Neural cell (in vitro differentiated cells): ENCODE results near the gene RABGAP1L. TPM values are rescaled to one million over a fixed set of nuclear protein-coding genes. Genes with fewer than 3 reads are reported as not detected.

Experiments
- H2AFZ ChIP-seq: fragments of 200-600, 300-800 bp; sonication (generic), shearing (Covaris generic); 2 replicates; pipeline ENCODE4 v1.6.0; 2014; ENCODE audit warnings: low read depth, mild to moderate bottlenecking, antibody characterized with exemption, low read length, moderate library complexity
- H3F3A ChIP-seq: fragments of 200-600 bp; shearing (Covaris generic); 2 replicates; pipeline ENCODE4 v1.6.1; 2016; ENCODE audit warnings: mild to moderate bottlenecking, moderate library complexity, mixed read lengths, antibody characterized with exemption, low read length; ENCODE audit not compliant: insufficient read depth, poor library complexity, severe bottlenecking
- H3K27ac ChIP-seq: fragments of 200-600, 300-800 bp; sonication (generic), shearing (Covaris generic); 2 replicates; pipeline ENCODE4 v1.5.1; 2014; ENCODE audit warnings: mild to moderate bottlenecking, low read length, moderate library complexity
- H3K27me3 ChIP-seq: fragments of 300-800, 200-600 bp; sonication (generic), shearing (Covaris generic); 2 replicates; pipeline ENCODE4 v1.6.0; 2014; ENCODE audit warnings: mild to moderate bottlenecking, low read depth, low read length, moderate library complexity; ENCODE audit not compliant: insufficient read depth
- H3K36me3 ChIP-seq: fragments of 300-800, 200-600 bp; sonication (generic), shearing (Covaris generic); 2 replicates; pipeline ENCODE4 v1.5.1; 2014; ENCODE audit warnings: mild to moderate bottlenecking, antibody characterized with exemption, low read length, moderate library complexity; ENCODE audit not compliant: insufficient read depth
- H3K4me2 ChIP-seq: fragments of 300-800, 200-600 bp; sonication (generic), shearing (Covaris generic); 2 replicates; pipeline ENCODE4 v1.6.0; 2014; ENCODE audit warnings: mild to moderate bottlenecking, low read length
- H3K4me3 ChIP-seq: fragments of 300-800, 200-600 bp; sonication (generic), shearing (Covaris generic); 2 replicates; pipeline ENCODE4 v1.5.1; 2014; ENCODE audit warnings: mild to moderate bottlenecking, low read length, moderate library complexity
- H3K79me2 ChIP-seq: fragments of 200-600 bp; shearing (Covaris generic); replicated peaks from 2 replicates; pipeline ENCODE4 v1.6.0; 2014; ENCODE audit warnings: mild to moderate bottlenecking, low read length, moderate library complexity; ENCODE audit not compliant: insufficient read depth
- H3K9ac ChIP-seq: fragments of 300-800, 200-600 bp; sonication (generic), shearing (Covaris generic); 2 replicates; pipeline ENCODE4 v1.6.1; 2016; ENCODE audit warnings: mild to moderate bottlenecking, low read length, mixed read lengths
- H3K9me2 ChIP-seq: fragments of 200-600 bp; shearing (Covaris generic); 2 replicates; pipeline ENCODE4 v1.6.1; 2016; ENCODE audit warnings: mild to moderate bottlenecking, low read length, mixed read lengths; ENCODE audit not compliant: insufficient read depth
- H3K9me3 ChIP-seq: fragments of 200-600, 300-800 bp; sonication (generic), shearing (Covaris generic); 2 replicates; pipeline ENCODE4 v1.6.1; 2016; ENCODE audit warnings: mild to moderate bottlenecking, mixed run types, low read length, moderate library complexity, mixed read lengths
- H4K20me1 ChIP-seq: fragments of 200-600 bp; shearing (Covaris generic); 2 replicates; pipeline ENCODE4 v1.6.1; 2016; ENCODE audit warnings: mild to moderate bottlenecking, mixed run types; ENCODE audit not compliant: insufficient read depth
- CTCF ChIP-seq: fragments of 450-650 bp; IDR thresholded peaks from 2 replicates; pipeline ENCODE4 v1.5.1; 2014; ENCODE audit warnings: antibody characterized with exemption, mild to moderate bottlenecking, moderate library complexity; ENCODE audit not compliant: poor library complexity, severe bottlenecking
- EP300 ChIP-seq: fragments of 450-650 bp; conservative IDR thresholded peaks from 2 replicates; pipeline ENCODE4 v1.6.1; 2014; ENCODE audit warnings: antibody characterized with exemption, mild to moderate bottlenecking, moderate library complexity; ENCODE audit not compliant: poor library complexity, severe bottlenecking
- EZH2 ChIP-seq: fragments of 200-600, 300-800 bp; shearing (Covaris generic), sonication (generic); IDR thresholded peaks from 2 replicates; pipeline ENCODE4 v1.6.1; 2014; ENCODE audit warnings: antibody characterized with exemption, low read length, borderline replicate concordance, mild to moderate bottlenecking; ENCODE audit not compliant: insufficient read depth, poor library complexity, severe bottlenecking
- MXI1 ChIP-seq: fragments of 450-650 bp; conservative IDR thresholded peaks from 2 replicates; pipeline ENCODE4 v1.6.1; 2014; ENCODE audit warnings: antibody characterized with exemption, mild to moderate bottlenecking; ENCODE audit not compliant: poor library complexity, severe bottlenecking
- POLR2AphosphoS5 ChIP-seq: IDR thresholded peaks from 2 replicates; pipeline ENCODE4 v1.6.1; 2012
- RAD21 ChIP-seq: fragments of 450-650 bp; conservative IDR thresholded peaks from 2 replicates; pipeline ENCODE4 v1.6.1; 2014; ENCODE audit warnings: antibody characterized with exemption, mild to moderate bottlenecking, moderate library complexity
- REST ChIP-seq: IDR thresholded peaks from 2 replicates; pipeline ENCODE4 v1.6.1; 2012; ENCODE audit warnings: borderline replicate concordance
- SMC3 ChIP-seq: fragments of 450-650 bp; conservative IDR thresholded peaks from 2 replicates; pipeline ENCODE4 v1.6.1; 2014; ENCODE audit warnings: antibody characterized with exemption, mild to moderate bottlenecking, moderate library complexity; ENCODE audit not compliant: poor library complexity
- TAF1 ChIP-seq: IDR thresholded peaks from 2 replicates; pipeline ENCODE4 v1.6.1; 2012; ENCODE audit warnings: low read depth
- polyA plus RNA-seq: library from polyadenylated mRNA; depleted of rRNA; stranded (reverse); fragments of >200 nt; gene quantifications from 2 replicates; pipeline ENCODE4 v1.2.3, GENCODE V29; 2014

Gene RABGAP1L
- polyA plus RNA-seq, 1 donor from 2014 or later: 32.2 TPM

GRCh38 chr1:174296309-174296708 lies 137.0 kb downstream of the RABGAP1L start:
- H3K9ac ChIP-seq: no peak overlapping the region
- H3K9me3 ChIP-seq: no peaks in the 10 kb centered on the region
- no peak overlapping the region for H3K27ac ChIP-seq
- no peaks in the 10 kb centered on the region for H3F3A ChIP-seq
- H3K27me3 ChIP-seq: no peaks in the 10 kb centered on the region
- no peak overlapping the region for H2AFZ ChIP-seq
- no peaks in the 10 kb centered on the region for H3K36me3 ChIP-seq
- H3K4me2 ChIP-seq: no peak overlapping the region
- TF ChIP-seq POLR2AphosphoS5: no peak
- TF ChIP-seq EZH2: no peak
- no peak for TF ChIP-seq MXI1
- no peak for TF ChIP-seq CTCF
- TF ChIP-seq SMC3: no peak
- no peak for TF ChIP-seq EP300
- TF ChIP-seq REST: no peak
- no peak for TF ChIP-seq TAF1
- no peak for TF ChIP-seq RAD21
- H3K79me2 ChIP-seq: no peaks in the 10 kb centered on the region
- H3K4me3 ChIP-seq: no peak overlapping the region
- no peaks in the 10 kb centered on the region for H3K9me2 ChIP-seq
- peaks cover 4% of the 10 kb centered on the region for H4K20me1 ChIP-seq

- Histone ChIP-seq H2AFZ (no peak overlapping the region), H3K27me3 (no peaks in the 10 kb centered on the region), H3K36me3 (no peaks in the 10 kb centered on the region), H3K27ac (no peak overlapping the region), H3K4me2 (no peak overlapping the region), H3K9me3 (no peaks in the 10 kb centered on the region), H4K20me1 (peaks cover 4% of the 10 kb centered on the region), H3K4me3 (no peak overlapping the region), H3K79me2 (no peaks in the 10 kb centered on the region), H3F3A (no peaks in the 10 kb centered on the region), H3K9ac (no peak overlapping the region), H3K9me2 (no peaks in the 10 kb centered on the region)
- TF ChIP-seq EZH2: no peak
- TF ChIP-seq REST: no peak
- TF ChIP-seq CTCF: no peak
- no peak for TF ChIP-seq POLR2AphosphoS5
- no peak for TF ChIP-seq SMC3
- no peak for TF ChIP-seq MXI1
- no peak for TF ChIP-seq TAF1
- TF ChIP-seq RAD21: no peak
- TF ChIP-seq EP300: no peak
These were observed 138.0 kb downstream of the RABGAP1L start for GRCh38 chr1:174297351-174297750.
